GM12878 (cell line): ENCODE results near the gene BIN1. TPM values are rescaled to one million over a fixed set of nuclear protein-coding genes. Genes with fewer than 3 reads are reported as not detected.

Source experiments
- ATAC-seq: fragments of 200-7000 bp; cut with Tn5 transposase; 3 replicates; pipeline ENCODE4 v1.9.1; 2020; ENCODE audit warnings: mild to moderate bottlenecking, moderate library complexity
- BruUV-seq: library from RNA; stranded (reverse); fragments of 400-500 nt; replicated peaks from 2 replicates; lab custom pipeline; 2021; lab: Mats Ljungman, UMichigan
- CTCF ChIA-PET: fragments of 300-600 bp; sonication (Branson Sonifier 250); formaldehyde crosslinking; extraction: SDS; loops from one replicate; lab custom pipeline; 2021; ENCODE audit warnings: inconsistent platforms; lab: Yijun Ruan, JAX
- POLR2A ChIA-PET: fragments of 350-600 bp; formaldehyde crosslinking; extraction: SDS; loops from one replicate; lab custom pipeline; 2021; ENCODE audit warnings: inconsistent platforms; lab: Charles Lee
- RAD21 ChIA-PET: fragments of 300-600 bp; sonication (Branson Sonifier 250); formaldehyde crosslinking; loops from one replicate; lab custom pipeline; 2023; ENCODE audit warnings: antibody characterized with exemption; ENCODE audit not compliant: unreplicated experiment; lab: Charles Lee
- SMC1A ChIA-PET: fragments of 300-600 bp; sonication (Branson Sonifier 250); formaldehyde crosslinking; loops from one replicate; lab custom pipeline; 2023; ENCODE audit not compliant: unreplicated experiment, uncharacterized antibody; lab: Charles Lee
- DNase-seq: peaks from one replicate; pipeline ENCODE4 v3.0.0-alpha.2; 2011; ENCODE audit warnings: low read depth, low spot score
- FAIRE-seq: peaks from 3 replicates; lab custom pipeline; 2011; peaks lifted over from hg19 to GRCh38; lab: Jason Lieb, UNC
- H2AFZ ChIP-seq: 2 replicates; pipeline ENCODE4 v1.6.0; 2011; ENCODE audit warnings: low read depth, low read length, control low read depth; ENCODE audit not compliant: control insufficient read depth
- H3K27ac ChIP-seq: 2 replicates; pipeline ENCODE4 v1.5.1; 2011; ENCODE audit warnings: control low read depth; ENCODE audit not compliant: control insufficient read depth, insufficient read depth
- H3K27me3 ChIP-seq, 2 experiments: replicated peaks in 1 of 2; 2 replicates each; pipeline versions ENCODE4 v1.6.0 to v1.6.1; 2011; ENCODE audit warnings: low read length in 1 of 2; ENCODE audit not compliant: control insufficient read depth in 2 of 2, insufficient read depth in 2 of 2
- H3K36me3 ChIP-seq, 2 experiments: 2 replicates each; pipeline ENCODE4 v1.5.1; 2011; ENCODE audit warnings: low read length in 1 of 2; ENCODE audit not compliant: control insufficient read depth in 2 of 2, insufficient read depth in 2 of 2
- H3K4me1 ChIP-seq: 2 replicates; pipeline ENCODE4 v1.6.1; 2011; ENCODE audit warnings: mild to moderate bottlenecking, low read length, moderate library complexity, mixed read lengths; ENCODE audit not compliant: control insufficient read depth, insufficient read depth
- H3K4me2 ChIP-seq: 2 replicates; pipeline ENCODE4 v1.6.0; 2011; ENCODE audit warnings: control low read depth; ENCODE audit not compliant: control insufficient read depth, insufficient read depth
- H3K4me3 ChIP-seq: fragments of 200-600 bp; sonication (generic); 2 replicates; pipeline ENCODE4 v1.5.1; 2016
- H3K79me2 ChIP-seq: 2 replicates; pipeline ENCODE4 v1.6.0; 2011; ENCODE audit warnings: low read length; ENCODE audit not compliant: control insufficient read depth, insufficient read depth
- H3K9ac ChIP-seq: 2 replicates; pipeline ENCODE4 v1.8.0; 2011; ENCODE audit warnings: low read length, control low read depth, mixed read lengths; ENCODE audit not compliant: control insufficient read depth, insufficient read depth
- H3K9me3 ChIP-seq: replicated peaks from 3 replicates; pipeline ENCODE4 v1.5.1; 2011; ENCODE audit warnings: mild to moderate bottlenecking, low read length; ENCODE audit not compliant: control insufficient read depth, insufficient read depth
- H4K20me1 ChIP-seq: 2 replicates; pipeline ENCODE4 v1.6.0; 2011; ENCODE audit not compliant: control insufficient read depth, insufficient read depth
- ATF2 ChIP-seq: IDR thresholded peaks from 2 replicates; pipeline ENCODE4 v1.6.1; 2012; ENCODE audit warnings: low read length, inconsistent platforms
- ATF7 ChIP-seq: fragments of 450-650 bp; IDR thresholded peaks from 2 replicates; pipeline ENCODE4 v1.6.1; 2016; ENCODE audit warnings: low read depth, mild to moderate bottlenecking
- BCL11A ChIP-seq: IDR thresholded peaks from 2 replicates; pipeline ENCODE4 v1.6.1; 2011; ENCODE audit warnings: low read depth, low read length
- BHLHE40 ChIP-seq, 2 experiments: fragments of 450-650 bp in 1 of 2; IDR thresholded peaks; 2 replicates each; pipeline ENCODE4 v1.6.1; 2011 to 2017; ENCODE audit warnings: low read depth in 2 of 2, borderline replicate concordance in 1 of 2, improper control_type of control experiment in 1 of 2, low read length in 1 of 2, mild to moderate bottlenecking in 1 of 2
- BMI1 ChIP-seq: fragments of 450-650 bp; IDR thresholded peaks from 2 replicates; pipeline ENCODE4 v1.6.1; 2016; ENCODE audit warnings: mild to moderate bottlenecking, moderate library complexity, borderline replicate concordance
- CBX5 ChIP-seq: sonication (generic); IDR thresholded peaks from 2 replicates; pipeline ENCODE4 v1.6.1; 2016; ENCODE audit warnings: low read depth, moderate library complexity, mild to moderate bottlenecking, inconsistent platforms
- CHD4 ChIP-seq: fragments of 200-600 bp; sonication (generic); IDR thresholded peaks from 2 replicates; pipeline ENCODE4 v1.6.1; 2016; ENCODE audit warnings: mild to moderate bottlenecking
- DPF2 ChIP-seq: fragments of 450-650 bp; IDR thresholded peaks from 2 replicates; pipeline ENCODE4 v1.6.1; 2017; ENCODE audit warnings: mild to moderate bottlenecking
- EP300 ChIP-seq, 2 experiments: fragments of 150-350 bp in 1 of 2; IDR thresholded peaks; 2 replicates each; pipeline ENCODE4 v1.6.1; 2011 to 2012; ENCODE audit warnings: low read depth in 2 of 2, low read length in 2 of 2, borderline replicate concordance in 1 of 2, improper control_type of control experiment in 1 of 2, inconsistent platforms in 1 of 2; ENCODE audit not compliant: control insufficient read depth in 1 of 2
- FOXK2 ChIP-seq: fragments of 450-650 bp; IDR thresholded peaks from 2 replicates; pipeline ENCODE4 v1.6.1; 2017; ENCODE audit warnings: mild to moderate bottlenecking, moderate library complexity
- IKZF1 ChIP-seq: fragments of 450-650 bp; conservative IDR thresholded peaks from 2 replicates; pipeline ENCODE4 v1.6.1; 2017; ENCODE audit warnings: antibody characterized with exemption, mild to moderate bottlenecking
- IKZF2 ChIP-seq, 2 experiments: fragments of 450-650 bp; IDR thresholded peaks; 2 replicates each; pipeline ENCODE4 v1.6.1; 2017; ENCODE audit warnings: mild to moderate bottlenecking in 2 of 2, moderate library complexity in 2 of 2
- JUNB ChIP-seq: IDR thresholded peaks from 2 replicates; pipeline ENCODE4 v1.6.1; 2016; ENCODE audit warnings: antibody characterized with exemption, mild to moderate bottlenecking
- JUND ChIP-seq: IDR thresholded peaks from 2 replicates; pipeline ENCODE4 v1.6.1; 2012; ENCODE audit warnings: low read depth, mild to moderate bottlenecking, low read length, improper control_type of control experiment, moderate library complexity
- MTA2 ChIP-seq: fragments of 450-650 bp; IDR thresholded peaks from 2 replicates; pipeline ENCODE4 v1.6.1; 2016; ENCODE audit warnings: low read depth, mild to moderate bottlenecking, moderate library complexity
- NBN ChIP-seq: fragments of 450-650 bp; IDR thresholded peaks from 2 replicates; pipeline ENCODE4 v1.6.1; 2016
- NFYB ChIP-seq: IDR thresholded peaks from 2 replicates; pipeline ENCODE4 v1.6.1; 2011; ENCODE audit warnings: low read depth, mild to moderate bottlenecking, low read length, improper control_type of control experiment, moderate library complexity; ENCODE audit not compliant: insufficient read depth
- NR2F1 ChIP-seq: fragments of 450-650 bp; conservative IDR thresholded peaks from 2 replicates; pipeline ENCODE4 v1.6.1; 2017; ENCODE audit warnings: mild to moderate bottlenecking
- PML ChIP-seq: IDR thresholded peaks from 2 replicates; pipeline ENCODE4 v1.6.1; 2012; ENCODE audit warnings: low read length, inconsistent platforms
- RB1 ChIP-seq: fragments of 450-650 bp; formaldehyde crosslinking; IDR thresholded peaks from 2 replicates; pipeline ENCODE4 v1.6.1; 2017; ENCODE audit warnings: mild to moderate bottlenecking, borderline replicate concordance
- RUNX3 ChIP-seq: IDR thresholded peaks from 2 replicates; pipeline ENCODE4 v1.6.1; 2012; ENCODE audit warnings: low read length, inconsistent platforms
- SMAD1 ChIP-seq: fragments of 450-650 bp; IDR thresholded peaks from 2 replicates; pipeline ENCODE4 v1.6.1; 2018; ENCODE audit warnings: mild to moderate bottlenecking, low read depth; ENCODE audit not compliant: partially characterized antibody
- ZSCAN29 ChIP-seq: fragments of 450-650 bp; IDR thresholded peaks from 2 replicates; pipeline ENCODE4 v1.6.1; 2017; ENCODE audit warnings: mild to moderate bottlenecking, moderate library complexity
- WGBS: methylation state at CpG from one replicate; pipeline ENCODE4 v1.1.6; 2016; ENCODE audit warnings: low lambda C conversion rate; ENCODE audit not compliant: insufficient replicate concordance, insufficient coverage; ENCODE audit errors: missing lambda C conversion rate; 5-methylcytosine and 5-hydroxymethylcytosine counted together
- in situ Hi-C: fragments of 300-500 bp; cut with MboI; formaldehyde crosslinking; loops from 9 replicates; pipeline ENCODE4 v1.14.3; 2018; ENCODE audit warnings: mixed read lengths
- intact Hi-C: fragments of 100-400 bp; cut with micrococcal nuclease; formaldehyde crosslinking; loops from one replicate; pipeline ENCODE4 v1.14.2; 2022; ENCODE audit not compliant: unreplicated experiment
- polyA plus RNA-seq, 11 experiments: library from polyadenylated mRNA; depleted of rRNA in 4 of 11; unstranded in 6 of 11; stranded (reverse) in 5 of 11; fragments of >200 nt; fragmentation: Nextera tagmentation in 4 of 11; fragmentation: Illumina TruSeq in 1 of 11; extraction: Ambion mirVana in 4 of 11; extraction: Trizol in 1 of 11; gene quantifications; 1 replicate in 1 of 11; 2 replicates in 10 of 11; pipeline versions ENCODE4 v1.2.1 to v1.2.3, GENCODE V29; 2011 to 2016; ENCODE audit warnings: inconsistent platforms in 2 of 11, missing spikeins in 2 of 11, low read depth in 1 of 11
- total RNA-seq, 4 experiments: library from RNA; depleted of rRNA in 3 of 4; stranded (reverse); fragments of >200 nt in 3 of 4; fragmentation: Illumina TruSeq in 1 of 4; extraction: Trizol in 1 of 4; gene quantifications; 2 replicates each; pipeline versions ENCODE4 v1.2.1 to v1.2.3, GENCODE V29; 2013 to 2021

Gene BIN1
- total and polyA plus RNA-seq, 10 of the 15 experiments (the other 5 are each of a cell fraction or from before 2014, with no cell fraction given), result 0.32 to 21.3 (median 11.2) TPM

DNA sequence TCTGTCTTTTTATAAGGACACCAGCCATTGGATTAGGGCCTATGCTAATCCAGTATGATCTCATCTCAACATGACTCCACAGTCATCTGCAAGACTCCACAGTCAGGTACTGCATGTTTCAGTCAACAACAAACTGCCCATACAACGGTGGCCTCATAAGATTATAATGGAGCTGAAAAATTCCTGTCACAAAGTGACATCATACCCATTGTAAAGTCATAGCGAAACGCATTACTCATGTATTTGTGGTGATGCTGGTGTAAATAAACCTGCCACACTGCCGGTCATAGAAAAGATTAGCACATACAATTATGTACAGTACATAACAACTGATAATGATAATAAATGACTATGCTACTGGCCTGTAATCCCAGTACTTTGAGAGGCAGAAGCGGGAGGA lies 106.0 kb downstream of the BIN1 start:
- H3K27ac ChIP-seq, result no peak overlapping the region
- ATAC-seq (peak; percentile 92), DNase-seq (peak; percentile 12)
- no TSS peak for BruUV-seq
- POLR2A ChIA-PET, result no interaction called here
- H3K36me3 ChIP-seq, result no peaks in the 10 kb centered on the region
- TF ChIP-seq ATF2 (peak; percentile 74), JUNB (peak; percentile 71), IKZF2 (IDR thresholded peaks at IDR 0.05) (peak; percentile 73 to 81), BHLHE40 (IDR thresholded peaks at IDR 0.05; ENCODE audit: borderline replicate concordance in 1 of 2, low read depth in 2 of 2, low read length in 1 of 2) (peak in 1 of 2 experiments; percentile 73; a peak in 2 of 4 replicates), CBX5 (no peak), FOXK2 (peak; percentile 28; the same call in 1 of the 2 replicates), RB1 (no peak), CHD4 (no peak), NFYB (no peak), JUND (0 out of 2 replicates have a peak, but pooled peaks have one; percentile 33), ATF7 (peak; percentile 98), BMI1 (peak; percentile 21; the same call in 1 of the 2 replicates), ZSCAN29 (no peak), PML (no peak), BCL11A (0 out of 2 replicates have a peak, but pooled peaks have one; percentile 14), NR2F1 (peak; percentile 68), DPF2 (peak; percentile 87), RUNX3 (peak; percentile 64; the same call in 1 of the 2 replicates), IKZF1 (peak; percentile 88), SMAD1 (no peak), EP300 (IDR thresholded peaks at IDR 0.05; ENCODE audit: borderline replicate concordance in 1 of 2, control insufficient read depth in 1 of 2, low read depth in 2 of 2, low read length in 2 of 2) (peak in 1 of 2 experiments; percentile 33; a peak in 1 of 4 replicates), NBN (0 out of 2 replicates have a peak, but pooled peaks have one; percentile 57), MTA2 (peak; percentile 85)
- TF ChIP-seq, all 136 proteins: peak for 16
- no peaks in the 10 kb centered on the region for H3K4me1 ChIP-seq
- H3K4me3 ChIP-seq, result no peak overlapping the region
- ChIA-PET RAD21 (interaction anchor here (1.1 kb wide), 1 partner anchor 50 kb away, joined by 3 read pairs; no protein-coding TSS in a partner anchor), CTCF (interaction anchor here (1.7 kb wide), 1 partner anchor 29 kb away, joined by 4 read pairs; no protein-coding TSS in a partner anchor), SMC1A (interaction anchor here (1.2 kb wide), 1 partner anchor 24 kb away, joined by 3 read pairs; no protein-coding TSS in a partner anchor)
- 45% methylated on average over 5 of the region's 5 CpGs for WGBS
- H3K9me3 ChIP-seq, result no peaks in the 10 kb centered on the region; the same call in 2 of the 3 replicates
- H4K20me1 ChIP-seq, result no peaks in the 10 kb centered on the region
- FAIRE-seq, result no peak
- no peaks in the 10 kb centered on the region for H3K79me2 ChIP-seq
- H3K27me3 ChIP-seq, result no peaks in the 10 kb centered on the region
- intact Hi-C loops, result no loop called here
- in situ Hi-C loops, result no loop called here
- H2AFZ ChIP-seq, result no peak overlapping the region
- no peak overlapping the region for H3K9ac ChIP-seq
- H3K4me2 ChIP-seq, result no peak overlapping the region
